Stimulated activated CD4-positive, alpha-beta T cell treated with anti-CD3 and anti-CD28 coated beads, Interleukin-4, amount 100 ng/mL, for 4 hours (primary cell): ENCODE results near the gene SPATA31D3.
"Not testable (repeated sequence)": the region's sequence is repeated elsewhere in the genome, so short reads cannot be mapped to it uniquely, and the experiment has no call there.

Experiments
- DNase-seq, 2 experiments: peaks; one replicate each; pipeline ENCODE4 v3.0.0-alpha.2; 2020

The SPATA31D3 gene

GRCh38 chr9:81943393-81943792 lies at the start of gene SPATA31D3:
Gene SPATA31D3 (plus strand): TSS chr9:81943500. CDS start chr9:81943586, 86 bp downstream.
- not testable (repeated sequence) for DNase-seq

DNA sequence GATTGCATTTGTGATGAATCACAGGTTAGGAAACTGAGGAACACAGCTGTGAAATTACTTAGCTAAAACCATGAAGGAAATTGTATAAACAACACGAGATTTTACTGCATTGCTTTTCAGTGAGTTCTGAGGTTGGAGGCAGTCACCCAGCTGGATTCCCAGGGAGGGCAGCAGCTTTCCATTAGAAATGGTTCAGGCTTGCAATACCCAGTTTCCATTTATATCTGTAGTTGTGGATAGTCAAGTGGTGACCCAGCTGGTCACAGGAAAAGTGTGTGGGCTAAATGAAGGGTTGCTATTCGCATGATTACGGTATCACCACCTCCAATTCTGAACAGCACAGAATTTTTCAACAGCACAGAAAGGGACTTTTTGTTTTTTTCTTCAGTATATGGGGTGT lies 49.4 kb upstream of the SPATA31D3 start:
- DNase-seq, result no peak

- no peak for DNase-seq
Measured at GRCh38 chr9:81894891-81895290, 48.4 kb upstream of the SPATA31D3 start.

DNA sequence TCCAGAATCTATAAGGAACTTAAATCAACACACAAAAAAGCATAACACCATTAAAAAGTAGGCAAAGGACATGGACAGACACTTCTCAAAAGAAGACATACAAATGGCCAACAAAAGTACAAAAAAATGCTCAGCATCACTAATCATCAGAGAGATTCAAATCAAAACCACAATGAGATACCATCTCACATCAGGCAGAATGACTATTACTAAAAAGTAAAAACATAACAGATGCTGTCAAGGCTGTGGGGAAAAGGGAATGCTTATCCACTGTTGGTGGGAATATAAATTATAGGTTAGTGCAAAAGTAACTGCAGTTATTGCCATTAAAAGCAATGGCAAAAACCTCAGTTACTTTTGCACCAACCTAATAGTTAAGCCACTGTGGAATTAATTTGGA lies 47.2 kb upstream of the SPATA31D3 start:
- DNase-seq, result no peak

- no peak for DNase-seq
Measured at GRCh38 chr9:81898851-81899250, 44.4 kb upstream of the SPATA31D3 start.

DNA sequence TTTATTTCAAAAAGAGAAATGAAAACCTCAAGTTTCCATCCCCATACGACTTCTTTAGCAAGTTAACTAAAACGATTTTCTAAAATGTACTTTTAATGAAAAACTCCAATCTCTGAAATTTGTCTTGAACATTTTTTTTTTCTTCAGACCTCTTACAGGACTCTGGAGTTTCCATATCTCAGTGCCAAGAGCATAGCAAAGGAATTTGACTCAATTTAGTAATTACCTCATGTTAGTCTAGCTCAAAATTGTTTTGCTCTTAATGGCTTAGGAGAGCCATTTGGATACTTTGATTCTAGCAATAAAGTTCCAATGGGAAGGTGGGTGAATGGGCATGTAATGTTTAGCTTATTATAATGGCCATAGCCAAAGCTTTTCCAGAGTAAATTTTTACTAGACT lies 41.1 kb upstream of the SPATA31D3 start:
- DNase-seq, result no peak

DNA sequence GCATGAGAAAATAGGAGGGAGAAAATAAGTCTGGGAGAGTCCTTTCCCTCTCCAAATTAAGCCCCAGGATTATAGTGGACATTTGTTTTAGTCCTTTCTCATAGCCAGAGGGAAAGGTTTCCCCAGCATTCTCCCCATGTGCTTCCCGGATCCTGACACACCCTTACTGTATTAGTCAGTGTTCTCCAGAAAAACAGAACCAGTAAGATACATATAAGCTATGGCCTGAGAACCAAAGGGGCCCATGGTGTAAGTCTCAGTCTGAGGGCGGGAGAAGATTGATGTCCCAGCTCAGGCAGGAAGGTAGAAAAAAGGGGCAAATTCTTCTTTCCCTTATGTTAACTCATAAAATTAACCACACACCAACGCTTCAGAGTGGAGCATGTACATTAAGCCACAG lies 40.7 kb upstream of the SPATA31D3 start:
- no peak for DNase-seq

- no peak for DNase-seq
Measured at GRCh38 chr9:81906671-81907070, 36.6 kb upstream of the SPATA31D3 start.

DNA sequence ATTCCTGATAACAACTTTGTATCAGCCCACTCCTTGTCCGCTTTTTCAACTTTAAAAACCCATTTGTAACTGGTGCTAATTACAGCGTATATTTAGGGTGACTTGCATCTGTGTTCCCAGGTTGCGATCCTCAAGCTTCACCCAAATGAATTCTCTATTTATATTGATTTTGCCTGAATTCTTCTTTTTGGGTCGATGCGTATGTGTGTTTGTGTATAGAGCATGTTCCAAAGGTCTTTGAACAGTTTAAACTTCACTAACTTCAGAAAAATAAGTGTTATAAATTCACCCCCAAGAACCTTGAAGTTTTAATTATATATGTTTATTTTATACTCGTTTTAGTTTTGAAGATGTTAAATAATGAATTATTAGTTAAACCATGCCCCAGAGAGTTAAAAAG lies 31.2 kb upstream of the SPATA31D3 start:
- no peak for DNase-seq

- no peak for DNase-seq
Measured at GRCh38 chr9:81915801-81916505, 27.3 kb upstream of the SPATA31D3 start.

- not testable (repeated sequence) for DNase-seq
Measured at GRCh38 chr9:81918507-81918906, 24.8 kb upstream of the SPATA31D3 start.

DNA sequence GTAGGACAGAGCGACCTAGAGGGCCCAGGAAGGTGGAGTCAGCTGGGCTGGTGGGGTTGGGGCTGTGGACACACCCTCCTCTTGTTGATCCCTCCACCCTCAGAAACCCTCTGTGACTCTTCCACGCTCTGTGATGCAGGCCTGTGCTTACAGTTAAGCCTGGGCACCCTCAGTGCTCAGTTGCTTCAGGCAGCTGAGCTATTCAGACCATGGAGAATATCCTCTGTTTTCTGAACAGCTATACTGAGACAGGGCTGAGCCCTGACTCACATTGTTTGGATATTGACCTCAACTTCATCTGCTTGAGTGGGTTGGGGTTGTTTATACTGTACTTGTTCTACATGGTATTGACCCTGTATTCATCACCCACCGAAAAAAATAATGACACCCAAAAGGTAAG lies 15.0 kb upstream of the SPATA31D3 start, which contains the start of gene SPATA31D4:
TSS of gene SPATA31D4 (plus strand) at position 124 of the 400 bp plus-strand sequence. CDS start at position 210, 86 bp downstream.
- DNase-seq, result not testable (repeated sequence)

DNA sequence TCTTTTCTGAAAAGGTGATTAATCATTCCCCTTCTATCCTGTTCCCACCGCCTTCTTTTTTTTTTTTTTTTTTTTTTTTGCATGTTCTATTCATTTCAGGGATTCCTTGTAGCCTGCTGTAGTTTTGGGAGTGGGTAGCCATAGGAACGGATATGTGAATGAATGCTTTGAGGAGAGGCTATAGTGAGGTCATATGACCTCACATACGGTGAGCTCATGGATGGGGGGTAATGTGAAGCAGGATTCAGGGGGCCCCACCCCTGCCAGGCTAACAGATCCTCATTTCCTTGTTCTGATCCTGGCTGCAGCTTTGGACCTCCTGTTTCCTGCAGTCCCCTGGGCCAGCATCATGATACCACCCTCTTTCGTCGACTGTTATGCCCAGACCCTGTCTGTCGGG lies 13.2 kb upstream of the SPATA31D3 start:
- DNase-seq, result not testable (repeated sequence)

GRCh38 chr9:81933547-81933946 lies 9.8 kb upstream of the SPATA31D3 start:
- DNase-seq, result not testable (repeated sequence)

GRCh38 chr9:81948650-81949049 lies 5.3 kb downstream of the SPATA31D3 start:
- not testable (repeated sequence) for DNase-seq

GRCh38 chr9:81953096-81953495 lies 9.8 kb downstream of the SPATA31D3 start:
- DNase-seq, result no peak

DNA sequence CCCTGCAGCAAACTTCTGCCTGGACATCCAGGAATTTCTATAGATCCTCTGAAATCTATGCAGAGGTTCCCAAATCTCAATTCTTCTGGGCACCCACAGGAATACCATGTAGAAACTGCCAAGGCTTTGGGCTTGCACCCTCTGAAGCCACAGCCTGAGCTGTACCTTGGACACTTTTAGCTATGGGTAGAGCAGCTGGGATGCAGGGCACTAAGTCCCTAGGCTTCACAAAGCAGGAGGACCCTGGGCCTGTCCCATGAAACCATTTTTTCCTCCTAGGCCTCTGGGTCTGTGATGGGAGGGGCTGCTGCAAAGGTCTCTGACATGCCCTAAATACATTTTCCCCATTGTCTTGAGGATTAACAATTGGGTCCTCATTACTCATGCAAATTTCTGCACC lies 12.3 kb downstream of the SPATA31D3 start:
- no peak for DNase-seq

DNA sequence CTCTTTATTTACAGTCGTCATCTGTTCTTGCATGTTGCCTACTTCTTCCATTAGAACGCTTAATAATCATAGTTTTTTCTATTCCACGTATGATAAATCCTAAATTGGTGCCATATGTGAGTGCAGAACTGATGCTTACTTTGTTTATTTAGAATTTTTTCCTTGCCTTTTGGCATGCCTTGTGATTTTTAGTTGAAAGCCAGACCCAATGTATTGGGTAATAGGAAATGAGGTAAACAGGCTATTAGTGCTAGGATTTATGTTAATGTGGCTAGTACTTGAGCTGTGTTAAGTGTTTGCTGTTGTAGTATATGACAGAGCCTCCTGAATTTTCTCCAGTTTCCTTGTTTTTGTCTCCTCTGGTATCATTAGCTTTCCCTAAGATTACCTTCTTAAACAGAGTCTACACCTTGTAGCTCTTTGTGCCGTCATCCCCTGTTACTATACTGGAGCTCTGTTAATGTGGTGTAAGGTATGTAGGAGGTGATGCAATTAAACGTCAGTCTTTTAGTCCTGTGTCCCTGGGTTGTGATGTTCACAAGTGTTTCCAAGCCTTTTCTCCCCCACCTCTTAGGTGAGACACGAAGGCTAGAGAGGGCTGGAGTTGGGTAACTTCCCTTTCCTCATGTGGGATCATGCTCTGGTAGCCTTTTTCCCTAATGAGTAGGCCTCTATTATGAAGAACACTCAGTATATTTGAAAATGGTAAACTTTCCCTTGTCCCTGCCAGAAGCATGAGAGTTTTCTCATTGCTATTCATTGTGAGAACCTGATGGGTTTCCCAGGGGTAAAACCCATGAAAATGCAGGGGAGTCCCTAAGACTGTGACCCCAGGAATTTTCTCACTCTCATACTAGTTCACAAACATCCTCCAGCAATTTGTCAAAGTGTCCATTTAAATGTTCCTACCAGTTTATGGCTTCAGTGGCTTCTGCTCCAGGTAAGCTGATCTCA lies 21.2 kb downstream of the SPATA31D3 start:
- no peak for DNase-seq

DNA sequence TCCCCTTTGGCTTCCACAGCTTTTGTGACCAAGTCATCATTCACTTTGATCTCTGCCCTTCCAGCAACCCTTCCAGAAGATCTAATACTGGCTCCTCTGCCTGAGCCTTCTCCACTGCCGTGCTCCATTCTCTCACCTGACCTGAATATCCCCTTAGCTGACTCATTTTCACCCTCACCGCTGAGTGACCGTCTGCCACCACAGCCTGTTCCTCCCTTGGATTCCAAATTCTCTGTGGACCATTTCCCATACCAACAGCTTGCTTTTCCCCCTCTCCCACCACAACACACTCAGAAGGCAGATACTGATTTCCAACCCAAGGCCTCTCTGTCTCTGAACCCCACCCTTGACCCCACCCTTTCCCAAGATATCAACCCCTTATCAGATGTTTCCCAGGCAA lies 24.7 kb downstream of the SPATA31D3 start:
- no peak for DNase-seq

DNA sequence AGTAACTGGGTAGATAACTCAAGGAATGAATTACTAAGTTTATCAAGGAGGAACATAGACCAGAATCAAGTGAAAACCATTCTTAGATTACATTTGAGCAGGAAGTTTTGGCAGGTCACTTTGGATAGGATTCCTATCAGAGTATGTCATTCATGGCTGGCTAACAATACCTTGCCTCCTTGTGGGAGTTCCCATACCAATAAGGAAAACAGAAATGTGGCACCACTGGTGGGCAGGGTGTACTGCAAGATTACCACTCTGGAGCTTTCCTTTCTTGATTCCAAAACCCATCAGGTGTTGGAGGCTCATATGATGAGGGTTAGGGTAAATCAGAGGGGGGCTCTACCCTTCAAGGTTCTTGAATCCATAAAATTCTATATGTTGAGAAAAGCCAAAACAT lies 26.7 kb downstream of the SPATA31D3 start:
- DNase-seq, result no peak

DNA sequence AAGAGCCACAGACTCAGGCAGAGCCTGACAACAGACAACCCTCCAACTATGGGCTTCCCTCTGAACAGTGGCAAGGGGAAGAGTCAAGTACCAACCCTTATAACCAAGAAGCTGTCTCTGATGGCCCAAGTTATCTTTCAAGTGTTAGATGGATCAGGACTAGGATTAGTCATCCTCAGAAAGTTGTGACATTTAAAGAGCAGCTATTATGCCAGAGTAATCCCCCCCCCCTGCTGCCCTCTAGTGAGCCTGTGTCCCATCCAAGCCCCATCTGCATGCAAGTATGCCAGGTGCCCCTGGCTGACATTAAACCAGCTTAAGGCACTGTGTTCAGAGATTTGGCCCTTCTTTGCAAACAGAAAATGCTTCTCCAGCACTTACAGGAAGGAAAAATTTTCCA lies 28.4 kb downstream of the SPATA31D3 start:
- no peak for DNase-seq

DNA sequence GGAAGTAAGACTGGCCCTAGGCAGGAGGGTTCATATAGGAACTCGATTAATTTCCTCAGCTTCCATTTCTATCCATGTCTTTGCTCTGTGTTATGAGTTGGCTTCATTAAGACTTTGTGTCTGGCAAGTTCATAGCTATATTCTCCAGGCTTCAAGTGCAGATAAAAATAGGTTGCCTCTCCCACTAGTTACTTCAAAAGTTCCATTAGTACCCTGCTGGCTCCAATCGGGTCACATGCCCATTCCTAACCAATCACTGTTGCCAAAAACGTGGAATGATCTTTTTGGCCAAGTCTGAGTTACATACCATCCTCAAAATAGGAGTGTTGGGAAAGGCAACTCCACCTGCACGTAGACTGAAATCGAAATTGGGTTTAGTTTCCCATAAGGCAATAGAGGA lies 31.5 kb downstream of the SPATA31D3 start:
- DNase-seq, result no peak

DNA sequence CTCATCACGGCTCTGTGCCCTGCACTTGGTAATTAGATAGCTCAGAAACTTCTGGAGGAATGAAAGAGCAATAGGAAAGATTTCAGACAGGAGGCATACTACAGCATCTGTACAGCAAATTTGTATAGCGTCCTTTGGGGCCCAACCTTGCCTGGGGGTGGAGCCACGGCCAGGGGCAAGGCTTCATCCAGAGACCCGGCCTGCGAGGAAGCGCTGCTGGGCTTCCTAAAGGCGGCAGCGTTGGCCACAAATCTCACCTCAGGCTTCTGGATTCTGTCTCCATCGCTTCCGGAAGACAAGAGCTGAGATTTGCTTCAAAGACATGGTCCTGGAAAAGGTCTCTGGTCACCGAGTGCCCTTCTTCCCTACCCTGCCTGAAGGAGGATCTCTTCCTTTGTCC lies 33.1 kb downstream of the SPATA31D3 start:
- no peak for DNase-seq

DNA sequence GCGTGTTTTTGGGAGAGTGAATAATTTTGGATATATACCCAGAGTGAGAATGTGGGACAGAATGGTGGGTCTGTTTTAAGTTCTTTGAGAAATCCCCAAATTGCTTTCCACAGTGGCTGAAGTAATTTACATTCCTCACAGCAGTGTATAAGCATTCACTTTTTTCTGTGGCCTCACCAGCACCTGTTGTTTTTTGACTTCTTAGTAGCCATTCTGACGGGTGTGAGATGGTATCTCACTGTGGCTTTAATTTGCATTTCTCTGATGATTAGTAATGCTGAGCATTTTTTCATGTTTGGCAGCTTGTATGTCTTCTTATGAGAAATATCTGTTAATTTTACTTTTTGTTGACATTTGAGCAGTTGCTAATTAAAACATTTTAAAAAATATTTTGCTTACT lies 35.9 kb downstream of the SPATA31D3 start:
- DNase-seq, result no peak
